ENCODE results near the gene TTC23L. TPM values are rescaled to one million over a fixed set of nuclear protein-coding genes. Genes with fewer than 3 reads are reported as not detected.

Gene TTC23L
- total and polyA plus RNA-seq, 7 donors: 0.05 TPM; not detected in 6

- H3K4me3 ChIP-seq: no peak overlapping the region
- WGBS, 3 donors: 54 to 71% (median 57%) methylated on average over 1 of the region's 1 CpG
Observed at GRCh38 chr5:34811706-34812105, 27.3 kb upstream of the TTC23L start.

GRCh38 chr5:34813509-34813908, 25.5 kb upstream of the TTC23L start:
- Histone ChIP-seq H3K27me3 (ENCODE audit: insufficient read depth in 3 of 3, low read length in 2 of 3) (no peaks in the 10 kb centered on the region), H3K9me3 (no peaks in the 10 kb centered on the region), H3K27ac (no peak overlapping the region), H3K36me3 (ENCODE audit: insufficient read depth in 1 of 2, low read depth in 1 of 2) (no peaks in the 10 kb centered on the region), H3K4me1 (no peaks in the 10 kb centered on the region), H3K4me3 (no peak overlapping the region)
- 91 to 93% (median 93%) methylated on average over 3 of the region's 3 CpGs for WGBS, 3 donors
- ATAC-seq: no peak
- intact Hi-C loops (cut with DNase I): no loop called here
- TF ChIP-seq, protein P1, sequence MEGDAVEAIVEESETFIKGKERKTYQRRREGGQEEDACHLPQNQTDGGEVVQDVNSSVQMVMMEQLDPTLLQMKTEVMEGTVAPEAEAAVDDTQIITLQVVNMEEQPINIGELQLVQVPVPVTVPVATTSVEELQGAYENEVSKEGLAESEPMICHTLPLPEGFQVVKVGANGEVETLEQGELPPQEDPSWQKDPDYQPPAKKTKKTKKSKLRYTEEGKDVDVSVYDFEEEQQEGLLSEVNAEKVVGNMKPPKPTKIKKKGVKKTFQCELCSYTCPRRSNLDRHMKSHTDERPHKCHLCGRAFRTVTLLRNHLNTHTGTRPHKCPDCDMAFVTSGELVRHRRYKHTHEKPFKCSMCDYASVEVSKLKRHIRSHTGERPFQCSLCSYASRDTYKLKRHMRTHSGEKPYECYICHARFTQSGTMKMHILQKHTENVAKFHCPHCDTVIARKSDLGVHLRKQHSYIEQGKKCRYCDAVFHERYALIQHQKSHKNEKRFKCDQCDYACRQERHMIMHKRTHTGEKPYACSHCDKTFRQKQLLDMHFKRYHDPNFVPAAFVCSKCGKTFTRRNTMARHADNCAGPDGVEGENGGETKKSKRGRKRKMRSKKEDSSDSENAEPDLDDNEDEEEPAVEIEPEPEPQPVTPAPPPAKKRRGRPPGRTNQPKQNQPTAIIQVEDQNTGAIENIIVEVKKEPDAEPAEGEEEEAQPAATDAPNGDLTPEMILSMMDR (IDR thresholded peaks at IDR 0.05): no peak
- no peak for DNase-seq

More at GRCh38 chr5:34811706-34812105, 27.3 kb upstream of the TTC23L start:
- Histone ChIP-seq H3K36me3 (ENCODE audit: insufficient read depth in 1 of 2, low read depth in 1 of 2) (no peaks in the 10 kb centered on the region), H3K9me3 (no peaks in the 10 kb centered on the region), H3K27me3 (ENCODE audit: insufficient read depth in 3 of 3, low read length in 2 of 3) (no peaks in the 10 kb centered on the region), H3K27ac (no peak overlapping the region), H3K4me1 (no peaks in the 10 kb centered on the region)
- no peak for ATAC-seq
- no peak for DNase-seq
- intact Hi-C loops (cut with DNase I): no loop called here
- TF ChIP-seq, protein P1 (IDR thresholded peaks at IDR 0.05): no peak

- no peak overlapping the region for H3K27ac ChIP-seq
- H3K4me3 ChIP-seq: no peak overlapping the region
- H3K36me3 ChIP-seq (ENCODE audit: insufficient read depth in 1 of 2, low read depth in 1 of 2): no peaks in the 10 kb centered on the region
- no peaks in the 10 kb centered on the region for H3K9me3 ChIP-seq
- TF ChIP-seq, protein P1 (IDR thresholded peaks at IDR 0.05): no peak
- WGBS, 3 donors: 71 to 83% (median 72%) methylated on average over 3 of the region's 3 CpGs
- no peaks in the 10 kb centered on the region for H3K27me3 ChIP-seq (ENCODE audit: insufficient read depth in 3 of 3, low read length in 2 of 3)
- no peak for ATAC-seq
- intact Hi-C loops (cut with DNase I): no loop called here
- DNase-seq: no peak
- no peaks in the 10 kb centered on the region for H3K4me1 ChIP-seq
Observed at GRCh38 chr5:34817558-34818351, 21.2 kb upstream of the TTC23L start.

DNA sequence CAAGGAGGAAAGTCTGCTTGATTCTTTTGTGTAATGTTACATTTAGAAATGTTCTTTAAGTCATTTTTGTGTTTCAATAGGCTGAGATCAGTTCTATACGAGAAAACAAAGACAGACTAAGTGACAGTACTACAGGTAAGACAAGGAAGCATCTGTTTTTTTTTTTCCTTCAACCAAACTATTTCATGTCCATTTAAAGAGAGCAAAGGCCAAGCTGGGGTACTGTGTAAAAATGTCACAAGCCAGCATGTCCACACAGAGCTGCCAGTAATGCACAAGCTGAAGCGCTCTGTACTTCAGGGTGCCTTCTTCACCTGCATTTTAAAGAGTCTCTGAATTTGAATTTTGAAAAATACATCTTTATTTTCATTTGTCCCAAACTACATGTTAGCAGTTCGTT, 20.2 kb upstream of the TTC23L start:
- intact Hi-C loops (cut with DNase I): no loop called here
- no peak for ATAC-seq
- no peak for DNase-seq
- Histone ChIP-seq H3K4me1 (no peaks in the 10 kb centered on the region), H3K27me3 (ENCODE audit: insufficient read depth in 3 of 3, low read length in 2 of 3) (no peaks in the 10 kb centered on the region), H3K27ac (no peak overlapping the region), H3K9me3 (no peaks in the 10 kb centered on the region), H3K4me3 (no peak overlapping the region), H3K36me3 (ENCODE audit: insufficient read depth in 1 of 2, low read depth in 1 of 2) (no peaks in the 10 kb centered on the region)
- 89 to 94% (median 92%) methylated on average over 3 of the region's 3 CpGs for WGBS, 3 donors
- TF ChIP-seq, protein P1 (IDR thresholded peaks at IDR 0.05): no peak

- Histone ChIP-seq H3K9me3 (no peaks in the 10 kb centered on the region), H3K27ac (no peak overlapping the region), H3K4me1 (no peaks in the 10 kb centered on the region), H3K27me3 (ENCODE audit: insufficient read depth in 3 of 3, low read length in 2 of 3) (no peaks in the 10 kb centered on the region), H3K4me3 (no peak overlapping the region), H3K36me3 (ENCODE audit: insufficient read depth in 1 of 2, low read depth in 1 of 2) (no peaks in the 10 kb centered on the region)
- ATAC-seq (no peak), DNase-seq (no peak)
- TF ChIP-seq, protein P1 (IDR thresholded peaks at IDR 0.05): no peak
- 93 to 100% (median 93%) methylated on average over 1 of the region's 1 CpG for WGBS, 3 donors
- intact Hi-C loops (cut with DNase I): no loop called here
Observed at GRCh38 chr5:34820593-34820992, 18.4 kb upstream of the TTC23L start.
